GM06990 (cell line): ENCODE results near the gene PM20D1.
"Not testable (repeated sequence)": the region's sequence is repeated elsewhere in the genome, so short reads cannot be mapped to it uniquely, and the experiment has no call there.

Experiments used
- DNase-seq: peaks from one replicate; pipeline ENCODE4 v3.0.0-alpha.2; 2011; ENCODE audit not compliant: insufficient read length; ENCODE audit errors: extremely low read depth
- H3K27me3 ChIP-seq: replicated peaks from 2 replicates; pipeline ENCODE4 v1.6.0; 2011; ENCODE audit warnings: low read length; ENCODE audit not compliant: control insufficient read depth, insufficient read depth
- H3K36me3 ChIP-seq: 2 replicates; pipeline ENCODE4 v1.5.1; 2011; ENCODE audit warnings: low read length; ENCODE audit not compliant: control insufficient read depth, insufficient read depth
- H3K4me3 ChIP-seq: replicated peaks from 2 replicates; pipeline ENCODE4 v1.5.1; 2011; ENCODE audit warnings: low read depth, mild to moderate bottlenecking, control low read depth, low read length
- TF ChIP-seq, protein P1 (sequence below): IDR thresholded peaks from 2 replicates; pipeline ENCODE4 v1.5.1; 2011; ENCODE audit warnings: low read length, control low read depth, mild to moderate bottlenecking, inconsistent platforms; ENCODE audit not compliant: insufficient read depth, poor library complexity, severe bottlenecking

PM20D1 gene, protein sequence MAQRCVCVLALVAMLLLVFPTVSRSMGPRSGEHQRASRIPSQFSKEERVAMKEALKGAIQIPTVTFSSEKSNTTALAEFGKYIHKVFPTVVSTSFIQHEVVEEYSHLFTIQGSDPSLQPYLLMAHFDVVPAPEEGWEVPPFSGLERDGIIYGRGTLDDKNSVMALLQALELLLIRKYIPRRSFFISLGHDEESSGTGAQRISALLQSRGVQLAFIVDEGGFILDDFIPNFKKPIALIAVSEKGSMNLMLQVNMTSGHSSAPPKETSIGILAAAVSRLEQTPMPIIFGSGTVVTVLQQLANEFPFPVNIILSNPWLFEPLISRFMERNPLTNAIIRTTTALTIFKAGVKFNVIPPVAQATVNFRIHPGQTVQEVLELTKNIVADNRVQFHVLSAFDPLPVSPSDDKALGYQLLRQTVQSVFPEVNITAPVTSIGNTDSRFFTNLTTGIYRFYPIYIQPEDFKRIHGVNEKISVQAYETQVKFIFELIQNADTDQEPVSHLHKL

DNA sequence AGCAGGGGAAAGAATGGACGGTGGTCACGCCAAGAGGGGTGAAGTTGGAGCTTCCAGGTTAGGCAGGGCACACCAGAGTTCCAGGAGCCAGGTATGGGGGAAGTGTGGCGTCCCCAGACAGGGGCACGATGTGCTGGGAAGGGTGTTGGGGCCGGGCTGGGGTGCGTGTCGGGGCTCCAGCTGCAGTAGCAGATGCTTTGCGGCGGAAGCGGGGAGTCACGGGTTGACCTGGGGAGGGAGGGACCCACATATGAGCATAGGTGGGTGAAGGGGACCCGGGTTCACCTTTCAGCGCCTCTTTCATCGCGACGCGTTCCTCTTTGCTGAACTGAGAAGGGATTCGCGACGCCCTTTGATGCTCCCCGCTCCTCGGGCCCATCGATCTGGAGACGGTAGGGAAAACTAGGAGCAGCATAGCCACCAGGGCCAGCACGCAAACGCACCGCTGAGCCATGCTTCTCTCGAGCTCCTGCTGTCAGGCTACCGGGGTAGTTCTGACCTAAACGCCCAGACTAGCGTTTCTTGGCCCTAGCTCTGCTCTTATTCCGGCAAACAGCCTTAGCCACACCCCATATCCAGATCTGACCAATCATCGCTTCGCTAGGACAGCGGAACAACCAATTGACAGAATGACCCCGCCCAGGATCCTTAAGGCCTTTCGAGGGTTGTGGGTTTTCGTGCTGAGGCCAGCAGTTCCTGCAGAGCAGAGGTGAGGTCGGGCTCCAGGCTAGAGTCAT, at the start of gene PM20D1:
PM20D1 (minus strand) TSS at position 514 of the 737 bp plus-strand sequence; CDS start at position 454, 60 bp downstream.
- Histone ChIP-seq H3K4me3 (peak within 1 kb of the TSS; percentile 49), H3K27me3 (no peaks in the 10 kb centered on the region), H3K36me3 (no peaks in the 10 kb centered on the region)
- TF ChIP-seq, protein P1, sequence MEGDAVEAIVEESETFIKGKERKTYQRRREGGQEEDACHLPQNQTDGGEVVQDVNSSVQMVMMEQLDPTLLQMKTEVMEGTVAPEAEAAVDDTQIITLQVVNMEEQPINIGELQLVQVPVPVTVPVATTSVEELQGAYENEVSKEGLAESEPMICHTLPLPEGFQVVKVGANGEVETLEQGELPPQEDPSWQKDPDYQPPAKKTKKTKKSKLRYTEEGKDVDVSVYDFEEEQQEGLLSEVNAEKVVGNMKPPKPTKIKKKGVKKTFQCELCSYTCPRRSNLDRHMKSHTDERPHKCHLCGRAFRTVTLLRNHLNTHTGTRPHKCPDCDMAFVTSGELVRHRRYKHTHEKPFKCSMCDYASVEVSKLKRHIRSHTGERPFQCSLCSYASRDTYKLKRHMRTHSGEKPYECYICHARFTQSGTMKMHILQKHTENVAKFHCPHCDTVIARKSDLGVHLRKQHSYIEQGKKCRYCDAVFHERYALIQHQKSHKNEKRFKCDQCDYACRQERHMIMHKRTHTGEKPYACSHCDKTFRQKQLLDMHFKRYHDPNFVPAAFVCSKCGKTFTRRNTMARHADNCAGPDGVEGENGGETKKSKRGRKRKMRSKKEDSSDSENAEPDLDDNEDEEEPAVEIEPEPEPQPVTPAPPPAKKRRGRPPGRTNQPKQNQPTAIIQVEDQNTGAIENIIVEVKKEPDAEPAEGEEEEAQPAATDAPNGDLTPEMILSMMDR, result no peak
- DNase-seq, result peak; percentile 41

DNA sequence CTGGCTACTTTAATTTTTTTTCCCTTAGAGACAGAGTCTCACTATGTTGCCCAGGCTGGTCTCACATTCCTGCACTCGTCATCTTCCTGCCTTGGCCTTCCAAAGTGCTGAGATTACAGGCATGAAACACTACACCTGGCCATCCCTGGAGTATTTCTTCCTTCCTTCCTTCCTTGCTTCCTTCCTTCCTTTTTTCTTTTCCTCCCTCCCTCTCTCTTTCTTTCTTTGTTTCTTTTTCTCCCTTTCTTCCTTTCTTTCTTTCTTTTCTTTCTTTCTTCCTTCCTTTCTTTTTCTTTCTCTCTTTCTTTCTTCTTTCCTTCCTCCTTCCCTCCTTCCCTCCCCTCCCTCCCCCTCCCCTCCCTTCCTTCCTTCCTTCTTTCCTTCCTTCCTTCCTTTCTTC, 46.4 kb upstream of the PM20D1 start:
- no peak for DNase-seq
- Histone ChIP-seq H3K27me3 (peaks cover 2% of the 10 kb centered on the region; the same call in 1 of the 2 replicates), H3K4me3 (no peak overlapping the region), H3K36me3 (no peaks in the 10 kb centered on the region)
- TF ChIP-seq, protein P1, result no peak

DNA sequence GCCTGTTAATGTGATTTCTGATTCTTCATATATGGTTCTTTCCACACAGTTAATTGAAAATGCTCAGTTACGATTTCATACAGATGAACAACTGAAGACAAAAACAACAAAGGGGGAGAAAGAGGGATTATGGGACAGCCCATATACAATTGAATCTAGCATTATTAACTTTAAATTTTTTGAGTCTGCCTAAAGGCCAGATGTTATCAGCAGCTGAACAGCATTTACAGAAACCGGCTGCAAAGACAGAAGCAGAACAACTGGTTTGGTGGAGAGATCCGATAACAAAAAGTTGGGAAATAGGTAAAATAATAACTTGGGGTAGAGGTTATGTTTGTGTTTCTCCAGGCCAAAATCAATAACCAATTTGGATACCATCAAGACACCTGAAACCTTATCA, 44.2 kb upstream of the PM20D1 start:
- not testable (repeated sequence) for DNase-seq, H3K36me3 ChIP-seq, H3K4me3 ChIP-seq, H3K27me3 ChIP-seq

DNA sequence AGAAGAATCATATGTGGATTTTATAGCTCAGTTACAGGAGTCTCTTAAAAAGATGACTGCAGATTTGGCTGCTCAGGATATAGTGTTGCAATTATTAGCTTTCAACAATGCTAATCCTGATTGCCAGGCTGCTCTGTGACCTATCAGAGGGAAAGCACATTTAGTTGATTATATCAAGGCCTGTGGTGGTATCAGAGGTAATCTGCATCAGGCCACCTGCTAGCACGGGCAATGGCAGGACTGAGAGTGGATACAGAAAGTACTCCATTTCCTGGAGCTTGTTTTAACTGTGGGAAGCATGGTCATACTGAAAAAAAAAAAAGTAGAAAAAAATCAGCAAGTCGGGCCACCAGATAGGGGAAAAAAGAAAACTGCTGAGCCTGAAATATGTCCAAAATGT, 42.2 kb upstream of the PM20D1 start:
- not testable (repeated sequence) for H3K4me3 ChIP-seq, H3K27me3 ChIP-seq, DNase-seq, H3K36me3 ChIP-seq

DNA sequence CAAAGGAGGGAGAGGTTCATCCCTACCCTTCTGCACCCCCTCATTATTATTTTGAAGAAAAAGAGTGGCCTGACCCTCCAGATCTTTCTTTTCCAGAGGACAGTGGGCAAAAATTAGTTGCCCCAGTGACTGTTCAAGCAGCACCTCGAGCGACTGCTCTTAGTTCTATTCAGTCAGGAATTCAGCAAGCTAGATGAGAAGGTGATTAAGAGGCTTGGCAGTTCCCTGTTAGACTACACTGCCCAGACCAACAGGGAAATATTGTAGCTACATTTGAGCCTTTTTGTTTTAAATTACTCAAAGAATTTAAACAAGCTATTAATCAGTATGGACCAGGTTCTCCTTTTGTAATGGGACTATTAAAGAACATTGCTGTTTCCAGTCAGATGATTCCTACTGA, 41.5 kb upstream of the PM20D1 start:
- H3K36me3 ChIP-seq, H3K27me3 ChIP-seq, DNase-seq, H3K4me3 ChIP-seq: not testable (repeated sequence)

DNA sequence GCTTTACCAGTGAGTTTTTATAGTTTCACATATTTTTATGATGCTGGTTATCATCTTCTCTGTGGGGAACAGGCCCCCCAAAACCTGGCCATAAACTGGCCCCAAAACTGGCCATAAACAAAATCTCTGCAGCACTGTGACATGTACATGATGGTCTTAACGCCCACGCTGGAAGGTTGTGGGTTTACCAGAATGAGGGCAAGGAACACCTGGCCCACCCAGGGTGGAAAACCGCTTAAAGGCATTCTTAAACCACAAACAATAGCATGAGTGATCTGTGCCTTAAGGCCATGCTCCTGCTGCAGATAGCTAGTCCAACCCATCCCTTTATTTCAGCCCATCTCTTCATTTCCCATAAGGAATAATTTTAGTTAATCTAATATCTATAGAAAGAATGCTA, 40.7 kb upstream of the PM20D1 start:
- H3K36me3 ChIP-seq, DNase-seq, H3K4me3 ChIP-seq, H3K27me3 ChIP-seq: not testable (repeated sequence)

DNA sequence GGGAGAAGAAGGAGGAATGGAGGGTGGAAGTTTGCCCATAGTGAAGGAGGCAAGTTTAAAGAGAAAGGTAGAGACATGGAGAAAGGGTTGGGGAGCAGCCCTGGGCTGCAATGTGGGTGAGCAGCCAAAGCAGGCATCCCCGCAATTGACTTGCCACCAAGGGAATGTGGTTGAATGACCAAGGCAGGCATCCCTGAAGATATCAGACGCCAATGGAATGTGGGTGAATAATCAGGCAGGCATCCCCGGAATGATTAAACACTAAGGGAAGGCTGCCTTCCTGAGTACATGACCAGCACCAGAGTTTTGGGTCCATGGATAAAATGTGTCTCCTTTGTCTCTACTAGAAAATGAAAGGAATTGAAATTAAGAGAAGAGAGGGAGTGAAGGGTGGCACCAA, 39.8 kb upstream of the PM20D1 start:
- DNase-seq, H3K4me3 ChIP-seq, H3K36me3 ChIP-seq, H3K27me3 ChIP-seq: not testable (repeated sequence)

DNA sequence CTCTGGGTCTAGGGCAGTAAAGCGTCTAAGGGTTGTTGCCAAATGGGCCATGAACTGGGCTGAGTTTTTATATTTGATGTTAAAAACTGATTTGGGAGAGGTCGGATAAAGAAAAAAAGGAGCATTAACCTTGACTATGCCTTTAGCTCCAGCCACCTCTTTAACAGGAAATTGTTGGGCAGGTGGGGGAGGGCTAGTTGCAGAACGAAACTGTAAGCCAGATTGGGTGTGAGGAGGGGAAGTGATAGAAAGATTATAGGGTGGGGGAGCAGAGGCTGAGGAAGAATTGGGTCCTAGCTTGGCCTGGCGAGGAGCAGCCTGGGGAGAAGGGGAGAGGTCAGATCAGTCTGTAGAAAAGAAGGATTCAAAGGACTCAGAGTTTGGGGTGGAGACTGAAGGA, 39.1 kb upstream of the PM20D1 start:
- not testable (repeated sequence) for H3K36me3 ChIP-seq, H3K27me3 ChIP-seq, DNase-seq, H3K4me3 ChIP-seq
